GM18867 (cell line): ENCODE measurements around the gene TPRN.

Experiments used
- ATAC-seq: cut with Tn5 transposase; IDR thresholded peaks from one replicate; pipeline ENCODE4 v1.9.1; 2021; ENCODE audit warnings: mild to moderate bottlenecking, moderate library complexity; ENCODE audit not compliant: unreplicated experiment

TPRN gene

GRCh38 chr9:137213160-137214060 is 12.9 kb upstream of the TPRN start:
- no peak for ATAC-seq

- ATAC-seq, result no peak
Observed at GRCh38 chr9:137212520-137212919, 12.0 kb upstream of the TPRN start.

- no peak for ATAC-seq
Observed at GRCh38 chr9:137211532-137211931, 11.0 kb upstream of the TPRN start.

- no peak for ATAC-seq
Observed at GRCh38 chr9:137206602-137207001, 6.1 kb upstream of the TPRN start.

GRCh38 chr9:137205126-137206069 is 4.9 kb upstream of the TPRN start, which contains the start of the genes NDOR1 and TMEM203:
NDOR1 (plus strand) TSS chr9:137205700; CDS start chr9:137205778, 78 bp downstream.
TMEM203 (minus strand) TSS chr9:137205648; CDS start chr9:137205414, 234 bp downstream.
- ATAC-seq, result peak; percentile 36

- ATAC-seq, result no peak
Observed at GRCh38 chr9:137204731-137205125, 4.2 kb upstream of the TPRN start.

GRCh38 chr9:137202966-137203365 is 2.4 kb upstream of the TPRN start:
- no peak for ATAC-seq

GRCh38 chr9:137201205-137201868 is 796 bp upstream of the TPRN start:
- ATAC-seq, result no peak

GRCh38 chr9:137199411-137200121 is 975 bp downstream of the TPRN start:
- ATAC-seq, result no peak

GRCh38 chr9:137198902-137199283 is 1.6 kb downstream of the TPRN start:
- ATAC-seq, result no peak

GRCh38 chr9:137198051-137198901 is 2.3 kb downstream of the TPRN start:
- no peak for ATAC-seq

GRCh38 chr9:137195525-137196220 is 4.9 kb downstream of the TPRN start:
- no peak for ATAC-seq

GRCh38 chr9:137194909-137195308 is 5.6 kb downstream of the TPRN start:
- ATAC-seq, result no peak

GRCh38 chr9:137194388-137194787 is 6.2 kb downstream of the TPRN start:
- ATAC-seq, result no peak

GRCh38 chr9:137193771-137194170 is 6.8 kb downstream of the TPRN start:
- ATAC-seq, result no peak

GRCh38 chr9:137192859-137193258 is 7.7 kb downstream of the TPRN start:
- ATAC-seq, result no peak

GRCh38 chr9:137192448-137192780 is 8.1 kb downstream of the TPRN start:
- ATAC-seq, result no peak

- no peak for ATAC-seq
Observed at GRCh38 chr9:137191691-137192447, 8.7 kb downstream of the TPRN start.
